Cardiac fibroblast (primary cell): Measurements from ENCODE around the gene FSTL4.

Experiments used
- DNase-seq, 2 donors: peaks; one replicate each; pipeline versions ENCODE4 v3.0.0 to v3.0.0-alpha.2; 2010; ENCODE audit warnings: low read depth in 2 of 2
- H3K4me3 ChIP-seq, 2 donors: replicated peaks in 1 of 2; 1 replicate in 1 of 2; 2 replicates in 1 of 2; pipeline ENCODE4 v1.5.1; 2011; ENCODE audit warnings: low read depth in 2 of 2, low read length in 2 of 2, mild to moderate bottlenecking in 2 of 2, moderate library complexity in 1 of 2
- TF ChIP-seq, protein P1 (sequence below): IDR thresholded peaks from one replicate; pipeline ENCODE4 v1.5.1; 2011; ENCODE audit warnings: low read depth, mild to moderate bottlenecking, low read length, inconsistent platforms

Gene FSTL4

DNA sequence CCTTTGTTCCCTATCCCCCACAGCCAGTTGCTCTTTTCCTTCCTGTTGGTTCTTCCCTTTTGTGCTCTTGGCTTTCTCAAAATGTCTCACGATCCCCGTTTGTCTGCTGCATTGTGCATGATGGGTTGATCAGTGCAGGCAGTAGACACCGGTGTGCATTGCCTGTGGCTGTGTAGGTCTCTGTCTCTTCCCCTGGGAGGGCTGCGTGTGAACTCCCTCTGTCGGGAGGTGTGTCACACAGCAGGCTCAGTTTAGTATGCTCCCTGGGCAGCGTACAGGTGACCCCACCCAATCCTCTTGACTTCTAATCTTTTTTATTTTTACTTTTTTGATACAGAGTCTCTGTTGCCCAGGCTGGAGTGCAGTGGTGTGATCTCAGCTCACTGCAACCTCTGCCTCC, 265.3 kb downstream of the FSTL4 start:
- H3K4me3 ChIP-seq: no peak overlapping the region
- DNase-seq: no peak
- TF ChIP-seq, protein P1, sequence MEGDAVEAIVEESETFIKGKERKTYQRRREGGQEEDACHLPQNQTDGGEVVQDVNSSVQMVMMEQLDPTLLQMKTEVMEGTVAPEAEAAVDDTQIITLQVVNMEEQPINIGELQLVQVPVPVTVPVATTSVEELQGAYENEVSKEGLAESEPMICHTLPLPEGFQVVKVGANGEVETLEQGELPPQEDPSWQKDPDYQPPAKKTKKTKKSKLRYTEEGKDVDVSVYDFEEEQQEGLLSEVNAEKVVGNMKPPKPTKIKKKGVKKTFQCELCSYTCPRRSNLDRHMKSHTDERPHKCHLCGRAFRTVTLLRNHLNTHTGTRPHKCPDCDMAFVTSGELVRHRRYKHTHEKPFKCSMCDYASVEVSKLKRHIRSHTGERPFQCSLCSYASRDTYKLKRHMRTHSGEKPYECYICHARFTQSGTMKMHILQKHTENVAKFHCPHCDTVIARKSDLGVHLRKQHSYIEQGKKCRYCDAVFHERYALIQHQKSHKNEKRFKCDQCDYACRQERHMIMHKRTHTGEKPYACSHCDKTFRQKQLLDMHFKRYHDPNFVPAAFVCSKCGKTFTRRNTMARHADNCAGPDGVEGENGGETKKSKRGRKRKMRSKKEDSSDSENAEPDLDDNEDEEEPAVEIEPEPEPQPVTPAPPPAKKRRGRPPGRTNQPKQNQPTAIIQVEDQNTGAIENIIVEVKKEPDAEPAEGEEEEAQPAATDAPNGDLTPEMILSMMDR: no peak

DNA sequence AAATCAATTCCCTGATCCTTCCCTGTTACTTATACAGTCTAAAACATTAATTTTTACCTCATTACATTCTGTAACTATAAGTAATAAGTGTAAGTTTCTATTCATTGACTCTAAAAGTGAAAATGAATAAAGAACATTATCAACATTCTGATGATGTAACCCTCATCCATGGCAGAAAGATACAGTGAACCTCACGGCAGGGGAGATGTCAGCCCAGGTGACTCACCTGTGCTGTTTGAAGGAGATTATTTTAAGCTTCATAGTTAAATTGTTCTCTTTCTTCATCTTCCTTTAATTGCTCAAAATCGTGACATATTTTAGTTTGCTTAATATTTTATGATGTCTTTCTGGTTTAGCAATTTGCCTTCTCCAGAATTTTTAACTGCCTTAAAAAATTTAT, 268.1 kb downstream of the FSTL4 start:
- TF ChIP-seq, protein P1: no peak
- no peak overlapping the region for H3K4me3 ChIP-seq
- no peak for DNase-seq

DNA sequence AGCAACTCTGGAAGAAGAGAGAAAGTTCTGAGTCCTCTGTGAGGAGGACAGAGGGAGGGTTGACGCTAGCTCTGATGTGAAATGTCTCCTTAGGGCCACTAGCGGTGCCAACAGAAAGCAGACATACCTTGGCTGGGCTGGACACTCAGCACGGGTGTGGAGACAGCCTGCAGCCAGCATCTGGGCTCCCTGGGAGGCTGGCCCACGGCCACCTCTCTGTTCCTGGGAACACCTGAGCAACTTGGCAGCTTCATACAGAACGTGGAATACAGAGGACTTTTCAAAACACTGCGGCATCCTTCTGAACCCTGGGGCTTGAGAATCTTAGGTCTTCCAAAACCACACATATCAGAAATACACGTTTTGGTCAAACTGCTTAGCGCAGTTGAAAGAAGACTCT, 269.1 kb downstream of the FSTL4 start:
- TF ChIP-seq, protein P1: no peak
- no peak overlapping the region for H3K4me3 ChIP-seq
- no peak for DNase-seq

DNA sequence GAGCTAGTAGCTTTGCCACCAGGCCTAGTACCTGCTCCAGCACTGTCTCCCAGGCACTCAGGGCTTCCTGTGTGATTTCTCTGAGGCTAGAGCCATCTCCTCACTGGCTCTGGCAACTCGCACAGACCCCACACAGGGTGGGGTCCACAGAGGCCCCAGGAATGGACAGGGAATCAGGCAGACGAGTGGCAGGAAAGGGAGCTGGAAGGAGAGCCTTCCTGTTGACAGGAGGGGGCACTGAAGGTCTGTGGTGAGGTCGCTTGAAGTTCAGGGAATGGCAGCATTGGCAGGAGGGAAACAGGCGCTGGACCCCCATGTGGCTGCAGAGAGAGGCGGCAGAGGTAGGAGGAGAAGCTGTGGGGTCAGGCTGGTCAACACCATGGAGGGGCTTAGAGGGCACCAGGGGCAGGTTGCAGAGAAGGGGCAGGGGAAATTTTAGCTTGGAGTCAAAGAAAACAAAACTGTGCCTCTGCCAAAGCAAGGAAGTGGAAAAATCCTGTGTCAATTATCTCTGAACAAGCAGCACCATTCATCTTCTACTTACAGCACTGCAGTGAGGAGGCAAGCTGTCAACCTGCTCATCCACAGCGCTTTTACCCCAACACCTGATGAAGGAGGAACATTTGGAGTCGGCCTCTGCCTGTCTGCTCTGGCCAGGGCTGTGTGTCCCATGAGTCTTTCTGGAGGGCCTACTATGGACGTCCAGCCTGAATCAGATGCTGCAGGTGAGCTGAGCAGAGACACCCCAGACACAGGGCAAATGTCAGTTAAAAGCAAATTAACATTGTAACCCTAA, 270.2 kb downstream of the FSTL4 start:
- TF ChIP-seq, protein P1: no peak
- no peak overlapping the region for H3K4me3 ChIP-seq
- DNase-seq: no peak

DNA sequence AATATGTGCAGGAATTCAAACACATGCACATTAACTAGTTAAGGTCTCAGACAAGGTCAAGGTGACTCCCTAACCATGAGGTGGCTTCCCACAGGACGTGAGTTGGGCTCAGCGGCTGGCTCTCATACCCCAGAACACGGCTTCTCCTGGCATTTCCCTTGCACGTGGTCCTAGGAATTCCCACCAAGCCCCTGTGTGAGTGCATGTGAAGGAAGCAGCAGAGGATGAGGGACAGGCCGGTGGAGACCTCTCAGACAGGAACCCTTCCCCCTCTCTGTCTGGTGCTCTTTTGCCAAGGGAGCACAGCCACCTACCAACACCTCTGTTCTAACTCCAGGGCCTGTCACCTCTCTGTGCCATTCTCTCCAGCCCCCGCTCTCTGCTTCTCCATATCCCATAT, 271.0 kb downstream of the FSTL4 start:
- no peak for DNase-seq
- H3K4me3 ChIP-seq: no peak overlapping the region
- TF ChIP-seq, protein P1: no peak

DNA sequence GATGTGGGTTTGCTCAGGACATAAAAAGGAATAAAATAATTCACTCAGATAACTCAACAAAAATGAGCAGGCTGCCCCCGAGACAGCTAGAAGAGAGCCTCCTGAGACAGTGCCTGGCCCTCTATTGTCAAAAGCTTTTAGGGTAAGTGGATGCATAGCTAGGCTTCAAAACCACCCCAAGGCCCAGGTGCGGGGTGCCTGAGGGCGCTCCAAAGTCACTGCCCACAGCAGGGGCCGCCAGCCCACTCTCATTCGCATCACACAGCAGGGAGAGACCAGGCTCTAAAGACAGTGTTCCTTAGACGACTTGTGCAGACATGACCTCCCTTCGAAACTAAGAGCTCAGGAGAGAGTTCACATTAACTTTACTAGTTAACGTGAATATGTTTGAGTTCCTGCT, 271.5 kb downstream of the FSTL4 start:
- DNase-seq: no peak
- H3K4me3 ChIP-seq: no peak overlapping the region
- TF ChIP-seq, protein P1: no peak
